ENCODE measurements around the gene ACTG2.
"Not testable (repeated sequence)": the region's sequence is repeated elsewhere in the genome, so short reads cannot be mapped to it uniquely, and the experiment has no call there.

Gene ACTG2

GRCh38 chr2:73893764-73894474, 1.1 kb downstream of the ACTG2 start:
- DNase-seq: no peak

DNA sequence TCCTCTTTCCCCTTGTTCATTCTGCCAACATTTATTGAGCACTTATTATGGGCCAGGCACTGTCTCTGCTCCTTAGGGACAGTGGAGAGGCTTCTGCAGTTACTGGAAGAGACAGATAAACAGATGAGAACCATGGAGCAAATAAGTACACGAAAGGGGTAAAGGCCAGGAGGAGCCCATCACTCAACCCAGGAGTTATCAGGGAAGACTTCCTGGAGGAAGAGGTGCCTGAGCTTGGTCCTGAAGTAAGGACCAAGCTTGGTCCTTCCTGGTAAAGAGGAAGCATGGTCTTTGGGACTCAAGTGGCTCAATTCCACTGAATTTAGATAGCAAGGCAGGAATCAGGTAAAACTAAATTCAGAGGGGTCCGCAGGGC, 1.7 kb downstream of the ACTG2 start:
- DNase-seq: no peak

GRCh38 chr2:73894877-73895276, 2.1 kb downstream of the ACTG2 start:
- DNase-seq: no peak

- DNase-seq: no peak
Measured at GRCh38 chr2:73895473-73895872, 2.7 kb downstream of the ACTG2 start.

DNA sequence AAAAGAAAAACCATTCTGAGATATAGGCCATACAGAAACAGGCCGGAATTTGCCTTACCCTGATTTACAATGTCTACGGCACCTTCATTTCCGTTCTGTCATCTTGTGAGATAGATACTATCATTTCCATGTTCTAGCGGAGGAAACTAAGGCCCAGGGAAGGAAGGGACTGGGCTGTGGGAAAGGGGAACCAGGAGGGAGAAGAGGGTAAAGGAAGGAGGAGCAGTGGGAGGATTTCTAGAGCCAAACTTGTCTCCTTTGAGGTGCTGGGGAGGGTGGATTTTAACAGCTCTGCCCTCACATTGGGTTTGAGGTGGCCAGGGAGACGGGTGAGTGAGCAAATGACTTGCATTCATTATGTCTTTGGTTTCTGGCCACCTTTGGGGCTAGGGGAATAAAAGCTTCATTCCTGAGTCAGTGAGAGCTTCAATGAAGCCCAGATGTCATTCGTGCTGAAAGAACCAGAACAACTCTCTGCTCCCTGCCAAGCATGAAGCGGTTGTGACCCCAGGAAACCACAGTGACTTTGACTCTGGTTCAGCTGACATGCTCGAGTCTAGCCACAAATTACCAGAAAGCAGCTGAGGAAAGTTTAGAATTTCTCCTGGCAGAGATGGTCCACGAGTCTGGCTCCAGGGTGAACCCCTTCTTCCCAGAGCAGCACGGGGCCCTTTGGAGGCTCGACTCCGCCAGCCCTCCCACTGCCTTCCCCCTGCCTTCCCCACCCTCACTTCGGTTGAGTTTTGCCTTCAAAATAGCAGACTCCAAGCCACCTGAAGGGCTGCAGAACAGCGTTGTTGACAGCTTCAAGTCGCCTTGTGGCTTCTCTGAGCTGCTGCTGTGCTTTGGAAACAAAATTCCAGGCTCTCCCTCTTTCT, 3.8 kb downstream of the ACTG2 start:
- DNase-seq: no peak

GRCh38 chr2:73897240-73897583, 4.4 kb downstream of the ACTG2 start:
- no peak for DNase-seq

- DNase-seq: no peak
Measured at GRCh38 chr2:73897934-73898333, 5.1 kb downstream of the ACTG2 start.

DNA sequence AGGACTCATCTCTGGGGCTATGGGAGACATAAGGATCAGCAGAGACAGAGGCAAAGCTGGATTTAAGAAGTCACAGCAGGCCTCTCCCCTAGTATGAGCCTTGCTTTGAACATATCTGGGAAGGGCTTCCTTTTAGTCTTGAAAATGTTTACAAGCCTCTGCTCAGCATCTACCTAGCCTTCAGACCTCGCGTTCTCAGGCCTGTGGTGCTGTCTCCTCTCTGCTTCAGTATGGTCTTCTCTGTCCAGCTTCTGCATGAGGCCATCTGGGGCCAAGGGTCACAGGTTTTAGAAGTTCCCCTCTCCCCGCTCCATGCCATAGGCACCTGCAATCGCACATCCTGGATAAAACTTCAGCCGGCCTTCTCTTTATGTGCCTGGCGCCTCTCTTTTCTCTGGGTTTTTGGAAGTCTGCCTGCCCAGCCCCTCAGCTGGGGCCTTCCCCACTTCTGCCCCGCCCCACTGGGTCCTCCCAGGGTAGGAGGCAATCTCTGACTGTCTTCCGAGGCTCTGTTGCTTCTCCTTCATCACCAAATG, 7.1 kb downstream of the ACTG2 start:
- DNase-seq: no peak

DNA sequence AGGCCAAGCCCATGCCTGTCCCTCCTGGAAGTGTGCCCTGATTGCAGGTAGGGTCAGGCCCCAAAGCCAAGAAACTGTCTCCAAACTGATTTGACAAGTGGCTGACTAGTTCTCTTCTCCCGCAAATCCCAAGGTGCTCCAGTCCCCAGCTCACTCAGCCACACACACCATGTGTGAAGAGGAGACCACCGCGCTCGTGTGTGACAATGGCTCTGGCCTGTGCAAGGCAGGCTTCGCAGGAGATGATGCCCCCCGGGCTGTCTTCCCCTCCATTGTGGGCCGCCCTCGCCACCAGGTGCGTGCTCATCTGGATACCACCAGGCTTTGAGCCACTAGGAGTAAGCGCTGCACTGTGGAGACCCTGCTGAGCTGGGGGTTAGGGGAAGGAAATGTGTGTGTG, 8.3 kb downstream of the ACTG2 start:
- no peak for DNase-seq

- no peak for DNase-seq
Measured at GRCh38 chr2:73902284-73902683, 9.5 kb downstream of the ACTG2 start.

GRCh38 chr2:73903313-73903712, 10.5 kb downstream of the ACTG2 start:
- no peak for DNase-seq

GRCh38 chr2:73903949-73904613, 11.3 kb downstream of the ACTG2 start:
- not testable (repeated sequence) for DNase-seq

GRCh38 chr2:73904952-73905351, 12.1 kb downstream of the ACTG2 start:
- DNase-seq: no peak

DNA sequence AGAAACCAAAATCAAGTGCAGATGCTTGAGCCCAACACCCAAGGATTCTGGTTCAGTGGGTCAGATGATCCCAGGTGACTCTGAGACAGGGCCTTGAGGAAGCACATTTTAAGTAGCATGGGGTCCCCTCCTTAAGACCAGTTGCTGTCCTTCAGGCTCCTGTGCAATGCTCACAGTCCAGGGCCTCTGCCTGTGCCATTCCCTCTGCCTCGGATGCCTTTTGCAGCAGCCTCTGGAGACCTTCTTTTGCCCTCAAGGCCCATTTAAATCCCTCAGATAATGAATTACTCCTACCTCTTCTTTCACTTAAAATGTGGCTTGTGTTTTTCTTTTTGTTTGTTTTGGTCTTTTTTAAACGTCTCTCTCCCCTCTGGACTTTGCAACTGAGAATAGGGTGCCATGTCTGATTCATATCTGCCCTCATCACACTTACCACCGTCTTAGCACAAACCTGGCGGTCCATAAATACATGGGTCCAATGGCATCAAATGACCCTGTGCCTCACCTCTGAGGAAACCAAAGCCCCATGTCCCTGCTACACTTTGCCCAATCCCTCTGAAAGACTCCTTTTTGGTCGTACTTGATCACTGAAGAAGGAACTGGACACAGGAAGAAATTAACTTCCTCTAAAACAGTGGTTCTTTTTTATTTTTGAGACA, 14.2 kb downstream of the ACTG2 start:
- no peak for DNase-seq

GRCh38 chr2:73907840-73908452, 15.1 kb downstream of the ACTG2 start:
- DNase-seq: peak; percentile 36 to 47

GRCh38 chr2:73908689-73909652, 16.2 kb downstream of the ACTG2 start:
- no peak for DNase-seq

DNA sequence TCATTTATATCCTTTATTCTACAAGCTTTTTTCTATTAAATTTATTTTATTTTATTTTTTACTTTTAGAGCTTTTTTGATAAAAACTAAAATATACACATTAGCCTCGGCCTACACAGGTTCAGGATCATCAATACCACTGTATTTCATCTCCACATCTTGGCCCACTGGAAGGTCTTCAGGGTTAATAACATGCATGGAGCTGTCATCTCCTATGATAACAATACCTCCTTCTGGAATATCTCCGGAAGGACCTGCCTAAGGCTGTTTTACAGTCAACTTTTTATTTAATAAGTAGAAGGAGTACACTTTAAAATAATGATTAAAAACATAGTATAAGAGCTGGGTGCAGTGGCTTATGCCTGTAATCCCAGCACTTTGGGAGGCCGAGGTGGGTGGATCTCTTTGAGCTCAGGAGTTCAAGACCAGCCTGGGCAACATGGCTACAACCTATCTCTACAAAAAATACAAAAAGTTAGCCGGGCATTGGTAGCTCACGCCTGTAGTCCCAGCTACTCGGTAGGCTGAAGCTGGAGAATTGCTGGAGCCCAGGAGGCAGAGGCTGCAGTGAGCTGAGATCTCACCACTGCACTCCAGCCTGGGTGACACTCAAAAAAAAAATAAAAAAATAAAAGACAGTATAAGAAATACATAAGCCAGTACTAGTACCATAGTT, 18.2 kb downstream of the ACTG2 start:
- DNase-seq: no peak

- no peak for DNase-seq
Measured at GRCh38 chr2:73911548-73912208, 18.9 kb downstream of the ACTG2 start.

DNA sequence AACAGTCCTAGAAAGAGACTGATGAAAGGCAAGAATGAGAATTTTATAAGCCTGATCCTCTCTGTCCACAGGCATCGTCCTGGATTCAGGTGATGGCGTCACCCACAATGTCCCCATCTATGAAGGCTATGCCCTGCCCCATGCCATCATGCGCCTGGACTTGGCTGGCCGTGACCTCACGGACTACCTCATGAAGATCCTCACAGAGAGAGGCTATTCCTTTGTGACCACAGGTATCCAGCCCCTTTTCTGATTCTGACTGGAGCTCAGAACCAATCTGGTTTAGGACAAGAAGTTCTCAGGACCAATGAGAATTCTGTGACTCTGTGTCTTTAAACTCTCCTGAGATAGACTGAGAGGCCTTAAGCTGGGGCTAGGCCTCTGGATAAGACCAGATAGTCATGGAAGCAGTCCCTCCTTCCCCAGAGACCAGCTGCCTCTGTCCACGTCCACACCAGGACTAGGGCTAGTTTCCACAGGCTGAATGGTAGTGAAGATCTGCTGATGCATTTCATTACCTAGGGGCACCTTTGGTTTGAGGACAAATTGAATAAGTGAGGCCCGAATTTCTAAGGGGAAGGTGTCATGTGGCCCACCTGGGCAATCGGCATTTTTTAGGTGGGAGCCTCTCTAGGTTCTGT, 20.7 kb downstream of the ACTG2 start:
- no peak for DNase-seq

- no peak for DNase-seq
Measured at GRCh38 chr2:73914667-73915066, 21.9 kb downstream of the ACTG2 start.

All from Kasumi-1 (cell line).